ENCODE data around the gene SELENOO.

- TF ChIP-seq CTCF (IDR thresholded peaks at IDR 0.05; ENCODE audit: low read depth, low read length, poor library complexity, severe bottlenecking) (no peak), EZH2phosphoT487 (IDR thresholded peaks at IDR 0.05; ENCODE audit: borderline replicate concordance, low read length) (no peak)
Observed at GRCh38 chr22:50238755-50239154, 37.9 kb downstream of the SELENOO start.
